DMS114 treated with DMSO at 0.1 percent for 48 hours (cell line): Measurements from ENCODE around the gene ULK3.

Source experiments
- DNase-seq: peaks from one replicate; lab custom pipeline; 2025; ENCODE audit not compliant: unreplicated experiment; lab: John Stamatoyannopoulos, UW

The ULK3 gene

DNA sequence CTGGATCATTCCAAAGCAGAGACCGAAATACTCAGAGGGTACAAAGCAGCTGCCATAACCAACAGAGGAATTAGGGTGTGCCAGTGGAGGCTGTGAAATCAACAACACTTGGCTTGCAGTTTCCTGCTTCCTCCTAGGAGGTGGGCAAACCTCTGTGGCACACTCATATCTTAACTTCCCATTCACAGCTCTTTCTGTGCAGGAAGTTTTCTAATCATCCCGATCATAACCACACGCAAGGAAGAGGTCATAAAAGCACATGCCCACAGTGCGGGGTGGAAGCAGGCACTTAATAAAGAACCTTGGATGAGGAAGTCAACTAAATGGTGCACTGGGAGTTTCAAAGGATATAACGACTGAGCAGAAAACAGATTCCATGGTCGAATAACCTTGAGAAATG, 25.1 kb upstream of the ULK3 start:
- no peak for DNase-seq

DNA sequence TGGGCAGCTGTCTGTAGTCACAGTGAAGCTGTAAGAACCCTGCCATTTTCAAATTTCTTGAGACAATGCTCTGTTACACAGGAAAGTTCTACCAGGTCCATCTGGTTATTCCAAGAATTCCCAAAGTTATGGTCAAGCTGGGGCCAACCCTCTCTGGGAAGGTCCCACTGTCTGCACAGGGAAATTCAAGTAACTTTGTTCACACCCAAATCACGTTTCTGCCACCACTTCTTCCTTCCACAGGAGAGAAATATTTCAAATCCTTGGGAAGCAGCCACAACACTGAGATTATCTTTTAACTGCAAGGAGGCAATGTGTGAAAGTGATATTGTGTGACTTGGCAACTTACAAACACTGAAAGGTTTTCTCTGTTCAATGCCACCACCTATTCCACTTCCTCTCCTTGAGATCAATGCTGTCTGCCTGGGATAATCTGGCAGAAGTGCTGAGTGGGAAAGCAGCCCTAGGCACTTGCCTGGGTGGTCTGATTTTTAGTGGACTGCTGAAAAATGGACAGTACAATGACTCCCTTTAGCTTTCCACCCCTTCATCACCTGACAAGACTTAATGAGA, 24.6 kb upstream of the ULK3 start:
- no peak for DNase-seq

DNA sequence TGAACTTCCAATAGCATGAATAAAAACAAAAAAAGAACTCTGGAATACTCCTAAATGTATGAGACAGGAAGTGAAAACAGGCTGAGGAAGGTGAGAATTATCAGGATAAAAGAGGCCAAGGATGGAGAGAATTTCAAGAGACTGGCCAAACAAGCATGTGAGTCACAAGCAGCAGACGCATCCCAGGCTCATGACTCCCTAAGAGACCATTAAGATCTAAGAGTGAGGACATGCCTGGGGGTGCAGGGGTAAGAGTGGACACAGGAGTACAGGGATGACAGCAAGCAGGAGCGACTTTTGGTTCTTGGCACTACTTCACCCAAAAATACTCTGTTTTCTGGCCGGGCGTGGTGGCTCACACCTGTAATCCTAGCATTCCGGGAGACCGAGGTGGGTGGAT, 23.1 kb upstream of the ULK3 start:
- no peak for DNase-seq

DNA sequence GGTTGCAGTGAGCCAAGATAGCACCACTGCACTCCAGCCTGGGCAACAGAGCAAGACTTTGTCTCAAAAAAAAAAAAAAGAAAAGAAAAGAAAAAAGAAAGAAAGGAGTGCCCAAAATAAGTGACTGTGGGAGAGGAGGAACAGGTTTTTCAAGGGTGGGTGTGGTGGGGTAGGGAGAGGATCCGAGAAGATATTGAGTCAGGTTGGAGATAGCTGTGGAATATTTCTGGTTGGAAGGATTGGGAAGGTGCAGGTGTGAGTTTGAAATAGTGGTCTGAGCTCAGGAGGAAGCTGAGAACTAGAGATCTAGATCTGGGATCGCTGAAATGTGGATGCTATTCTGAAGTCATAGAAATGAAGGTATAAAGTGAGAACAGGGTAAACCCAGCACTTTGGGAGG, 22.4 kb upstream of the ULK3 start:
- no peak for DNase-seq

DNA sequence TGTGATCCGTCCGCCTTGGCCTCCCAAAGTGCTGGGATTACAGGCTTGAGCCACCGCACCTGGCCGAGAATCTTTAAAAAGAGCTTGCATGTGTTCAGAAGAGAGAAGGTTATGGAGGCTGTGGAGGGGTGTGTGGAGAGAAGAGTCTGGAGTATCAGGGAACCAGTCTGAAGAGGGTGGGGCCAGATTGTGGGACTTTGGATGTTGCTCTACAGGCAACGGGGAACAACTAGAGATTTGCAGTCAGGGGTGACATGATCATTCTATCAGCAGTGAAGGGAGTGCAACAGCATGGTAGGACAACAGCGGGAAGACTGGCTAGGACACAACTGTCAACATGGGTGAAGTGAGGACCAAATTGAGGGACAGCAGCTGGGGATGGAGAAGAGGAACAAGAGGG, 21.3 kb upstream of the ULK3 start:
- DNase-seq: no peak

DNA sequence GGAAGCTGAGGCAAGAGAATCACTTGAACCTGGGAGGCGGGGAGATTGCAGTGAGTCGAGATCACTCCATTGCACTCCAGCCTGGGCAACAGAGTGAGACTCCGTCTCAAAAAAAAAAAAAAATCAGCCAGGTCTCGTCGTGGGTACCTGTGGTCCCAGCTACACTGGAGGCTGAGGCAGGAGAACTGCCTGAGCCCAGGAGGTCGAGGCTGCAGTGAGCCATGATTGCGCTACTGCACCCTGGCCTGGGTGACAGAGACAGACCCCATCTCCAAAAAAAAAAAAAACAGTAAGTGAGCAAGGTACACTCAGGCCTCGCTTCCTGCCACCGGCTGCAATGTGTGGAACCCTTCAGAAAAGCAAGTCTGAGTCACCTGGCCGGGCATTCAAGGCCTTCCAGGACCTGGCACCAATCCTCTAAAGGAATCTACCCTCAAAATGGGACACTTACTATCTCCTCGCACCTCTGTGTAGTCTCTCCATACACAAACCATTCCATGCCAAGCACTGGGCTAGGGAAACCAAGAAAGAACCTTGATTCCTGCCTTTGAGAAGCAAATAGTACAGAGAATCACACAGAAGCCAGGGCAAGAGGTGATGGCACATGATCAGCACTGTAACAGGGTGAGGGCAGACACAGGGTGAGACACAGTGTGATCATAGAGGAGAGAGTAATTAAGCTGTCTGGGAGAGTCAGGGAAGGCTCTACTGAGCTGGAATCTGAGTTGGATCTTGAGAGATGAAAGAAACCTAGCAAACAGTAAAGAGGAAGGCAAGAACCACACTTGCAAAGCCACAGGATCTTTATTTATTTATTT, 20.5 kb upstream of the ULK3 start:
- DNase-seq: no peak

DNA sequence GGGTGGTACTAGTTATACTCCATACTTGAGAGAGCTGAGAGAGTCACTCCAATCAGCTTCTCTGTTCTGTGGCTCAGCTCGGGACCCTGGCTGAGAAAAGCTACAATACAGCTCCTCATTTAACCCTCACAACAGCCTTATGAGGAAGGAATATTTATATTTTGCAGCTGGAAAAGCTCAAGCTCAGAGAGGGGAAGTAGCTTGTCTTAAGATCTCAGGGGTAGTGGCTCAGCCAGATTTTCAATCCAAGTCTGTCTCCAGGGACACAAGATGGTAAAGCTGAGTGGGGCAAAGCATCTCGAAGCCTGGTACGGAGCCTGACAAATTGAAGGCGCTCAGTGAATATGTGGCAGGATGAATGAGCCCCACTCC, 15.4 kb upstream of the ULK3 start:
- no peak for DNase-seq

DNA sequence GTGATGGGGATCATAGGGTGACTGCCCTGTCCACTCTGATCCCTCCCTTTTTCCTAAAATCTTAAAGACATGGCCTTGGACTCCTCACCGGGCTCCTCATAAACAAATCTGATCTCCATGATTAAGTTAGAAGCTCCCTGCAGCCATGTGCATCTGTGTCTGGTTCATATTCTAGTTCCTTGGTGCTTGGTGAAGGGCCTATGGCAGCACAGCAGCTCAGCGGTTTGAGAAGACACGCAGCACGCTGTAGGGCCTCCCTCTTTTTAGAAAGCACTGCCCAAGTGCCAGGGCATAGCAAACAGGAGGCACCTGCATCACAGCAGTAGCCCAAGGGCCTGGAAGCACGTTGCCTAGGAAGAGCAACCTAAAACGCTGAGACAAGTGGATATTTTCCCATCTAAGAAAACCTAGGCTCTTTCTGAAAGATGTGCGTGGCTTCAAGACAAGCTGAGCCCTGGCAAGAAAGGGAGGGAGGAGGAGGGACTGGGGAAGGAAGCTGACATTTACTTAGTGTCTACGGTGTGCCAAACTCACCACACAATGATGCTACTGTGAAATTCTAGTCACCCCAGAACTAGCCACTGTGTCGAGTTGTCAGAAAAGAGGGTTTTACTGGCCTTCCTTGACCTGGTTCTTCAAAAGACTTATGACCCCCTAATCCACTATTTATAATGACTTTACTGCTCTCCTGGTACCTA, 14.9 kb upstream of the ULK3 start:
- DNase-seq: no peak

DNA sequence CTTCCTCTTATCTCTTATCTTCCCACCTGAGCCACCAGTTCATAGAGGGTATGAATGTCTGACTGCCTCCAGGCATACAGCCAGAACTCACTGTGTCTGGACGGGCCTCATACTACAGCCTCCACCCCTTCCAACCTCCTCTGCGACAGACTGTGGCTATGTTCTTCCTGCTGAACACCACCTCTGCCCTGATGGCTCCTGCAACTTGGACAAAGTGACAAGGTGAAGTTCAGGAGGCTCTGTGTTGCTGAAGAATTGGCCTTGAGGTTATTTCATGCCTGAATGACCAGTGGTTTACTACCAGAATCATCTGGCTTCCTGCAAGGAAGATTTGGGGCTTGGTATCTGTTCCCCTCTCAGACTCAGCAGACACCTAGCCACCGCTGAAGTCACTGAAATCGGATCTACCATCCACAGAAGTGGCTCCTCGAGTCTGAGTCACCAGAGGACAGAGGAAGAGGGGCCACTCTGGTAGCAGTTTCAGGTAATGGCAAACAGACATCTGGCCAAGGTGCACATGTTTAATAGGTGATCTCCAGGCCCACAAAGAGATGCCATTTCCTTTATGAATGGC, 14.2 kb upstream of the ULK3 start:
- DNase-seq: no peak

DNA sequence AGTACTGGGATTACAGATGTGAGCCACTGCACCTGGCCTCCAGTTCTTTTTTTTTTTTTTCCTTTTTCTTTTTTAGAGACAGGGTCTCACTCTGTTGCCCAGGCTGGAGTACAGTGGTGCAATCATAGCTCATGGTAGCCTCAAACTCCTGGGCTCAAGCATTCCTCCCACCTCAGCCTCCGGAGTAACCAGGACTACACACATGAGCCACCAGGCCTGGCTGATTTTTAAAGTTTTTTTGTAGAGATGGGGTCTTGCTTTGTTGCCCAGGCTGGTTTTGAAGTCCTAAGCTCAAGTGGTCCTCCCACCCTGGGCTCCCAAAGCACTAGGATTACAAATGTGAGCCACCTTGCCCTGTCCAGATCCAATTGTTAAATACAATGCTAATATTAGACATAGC, 13.6 kb upstream of the ULK3 start:
- DNase-seq: no peak

DNA sequence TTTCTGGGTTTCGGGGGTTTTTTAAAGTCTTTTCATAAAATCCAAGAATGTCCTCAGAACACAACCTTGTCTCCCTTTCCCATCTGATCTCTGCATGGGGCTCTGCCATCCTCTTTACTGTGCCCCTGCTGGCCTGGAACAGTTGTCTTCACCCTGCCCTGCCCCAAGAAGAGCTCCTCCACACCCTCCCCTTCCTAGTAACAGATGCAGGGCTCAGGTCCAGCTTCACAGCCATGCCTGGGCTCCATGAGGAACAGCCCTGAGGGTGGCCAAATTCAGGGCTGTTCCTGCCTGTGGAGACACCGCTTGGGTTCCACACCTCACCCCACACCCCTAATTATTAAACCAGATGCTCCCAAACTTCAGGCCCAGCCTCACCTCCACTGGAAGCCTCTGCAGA, 12.9 kb upstream of the ULK3 start:
- DNase-seq: no peak

DNA sequence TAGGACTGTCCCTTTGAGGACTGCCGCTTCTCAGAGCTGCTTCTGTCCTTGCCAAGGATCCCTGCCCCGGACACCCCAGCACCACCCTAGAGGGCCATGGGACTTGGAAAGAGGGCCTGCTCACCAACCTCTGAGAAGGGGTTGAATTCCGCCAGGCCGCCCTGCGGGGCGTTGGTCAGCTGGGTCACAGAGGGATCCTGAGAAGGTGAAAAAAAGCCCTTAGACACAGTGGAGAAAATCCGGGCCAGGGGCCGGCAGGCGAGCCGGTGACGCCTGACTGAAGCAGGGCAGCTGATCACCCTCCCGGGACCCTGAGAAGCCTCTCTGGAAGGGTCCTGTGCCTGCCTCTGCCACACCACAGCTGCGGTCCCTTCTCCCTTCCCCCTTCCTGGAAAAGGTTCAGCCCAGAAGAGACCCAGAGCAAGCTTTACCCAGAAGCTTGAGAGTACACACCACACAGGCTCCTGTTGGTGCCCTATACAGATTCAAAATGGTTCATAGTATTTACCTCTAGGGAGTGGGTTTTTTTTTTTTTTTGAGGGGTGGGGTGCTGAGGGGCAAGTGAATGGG, 11.6 kb upstream of the ULK3 start:
- no peak for DNase-seq

DNA sequence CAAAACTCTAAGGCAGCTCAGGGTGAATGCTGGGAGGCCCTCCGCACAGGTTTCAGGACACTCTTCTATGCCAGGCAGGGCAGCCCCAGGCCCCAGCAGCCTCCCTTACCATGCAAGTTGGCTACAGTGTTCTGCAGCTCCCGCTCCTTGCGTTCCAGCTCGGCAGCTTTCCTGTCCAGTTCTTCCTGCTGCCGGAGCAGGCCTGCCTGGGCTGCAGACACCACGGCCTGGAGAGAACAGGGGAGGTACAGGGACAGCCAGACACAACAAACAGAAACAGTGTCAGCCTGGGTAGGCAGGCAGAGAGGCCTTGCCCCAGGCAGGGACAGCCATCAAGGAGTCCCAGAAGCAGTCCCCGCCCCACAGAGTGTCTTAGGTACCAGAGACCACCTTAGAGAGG, 9.0 kb upstream of the ULK3 start:
- DNase-seq: no peak

DNA sequence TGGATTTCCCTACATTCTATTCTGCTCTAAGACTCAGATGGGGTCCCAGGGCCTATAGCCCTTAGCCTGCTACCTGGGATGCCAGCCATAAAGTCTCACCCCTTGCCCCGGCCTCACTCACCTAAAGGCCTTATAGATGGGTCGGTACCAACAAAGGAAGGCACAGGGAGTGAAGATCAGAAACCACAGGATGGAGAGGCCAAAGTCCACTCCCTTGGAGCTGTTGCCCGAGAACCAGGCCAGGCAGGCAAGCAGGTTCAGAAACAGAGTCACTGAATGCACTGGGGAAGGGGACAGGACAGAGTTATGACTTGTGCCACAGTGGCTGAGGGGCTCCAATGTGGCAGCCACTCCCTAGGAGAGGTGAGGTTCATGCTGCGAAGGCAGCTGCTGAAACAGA, 7.4 kb upstream of the ULK3 start:
- DNase-seq: no peak

DNA sequence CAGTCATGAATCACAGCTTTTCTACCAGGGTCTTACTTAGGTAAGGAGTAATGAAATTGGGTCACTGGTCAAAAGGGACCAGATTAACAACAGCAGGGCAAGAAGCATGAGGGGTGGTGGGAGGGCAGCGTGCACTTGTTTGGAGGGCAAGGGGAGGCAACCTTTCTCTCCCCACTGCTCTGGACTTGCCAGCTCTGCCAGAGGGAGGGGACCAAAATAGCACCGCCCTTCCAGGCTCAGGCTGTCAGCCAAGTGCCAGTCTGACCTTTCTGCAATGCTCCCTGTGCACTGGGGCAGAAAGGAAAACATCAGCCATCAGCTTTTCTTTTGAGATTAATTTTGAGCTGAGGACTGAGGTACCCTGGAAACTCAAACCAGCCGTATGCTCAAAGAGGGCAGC, 4.5 kb upstream of the ULK3 start:
- DNase-seq: no peak

DNA sequence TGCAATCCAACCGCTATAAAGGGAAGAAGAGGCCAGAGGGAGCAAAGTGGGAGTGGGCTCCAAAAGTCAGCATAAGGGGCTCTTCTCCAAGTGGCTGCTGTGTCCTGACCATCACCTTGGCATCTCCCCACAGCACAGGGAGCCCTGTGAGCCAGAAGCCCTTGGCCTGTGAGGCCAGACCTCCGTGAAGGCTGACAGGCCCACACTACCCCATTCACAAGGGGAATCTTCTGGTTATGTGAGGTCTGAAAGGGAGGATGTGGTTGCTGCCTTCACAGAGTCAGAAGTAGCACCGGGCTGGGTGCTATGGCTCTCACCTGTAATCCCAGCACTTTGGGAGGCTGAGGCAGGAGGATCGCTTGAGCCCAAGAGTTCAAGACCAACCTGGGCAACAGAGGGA, 2.6 kb upstream of the ULK3 start:
- no peak for DNase-seq

DNA sequence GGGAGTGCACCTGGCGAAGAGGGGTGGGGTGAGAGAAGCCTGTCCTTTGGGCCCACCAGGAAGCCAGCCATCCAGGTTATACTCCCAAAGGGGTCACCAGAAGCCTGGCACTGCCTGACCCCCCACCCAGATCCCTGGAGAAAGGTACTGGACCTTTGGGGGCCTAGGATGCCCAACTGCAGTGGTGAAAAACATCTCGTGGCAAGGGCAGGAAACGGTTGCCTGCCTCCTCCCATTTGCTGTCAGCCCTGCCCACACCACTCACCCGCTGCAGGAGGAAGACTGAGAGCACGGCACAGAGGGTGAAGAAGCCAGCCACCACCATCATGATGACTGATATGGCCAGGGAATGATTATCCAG, 2.2 kb upstream of the ULK3 start:
- DNase-seq: no peak

DNA sequence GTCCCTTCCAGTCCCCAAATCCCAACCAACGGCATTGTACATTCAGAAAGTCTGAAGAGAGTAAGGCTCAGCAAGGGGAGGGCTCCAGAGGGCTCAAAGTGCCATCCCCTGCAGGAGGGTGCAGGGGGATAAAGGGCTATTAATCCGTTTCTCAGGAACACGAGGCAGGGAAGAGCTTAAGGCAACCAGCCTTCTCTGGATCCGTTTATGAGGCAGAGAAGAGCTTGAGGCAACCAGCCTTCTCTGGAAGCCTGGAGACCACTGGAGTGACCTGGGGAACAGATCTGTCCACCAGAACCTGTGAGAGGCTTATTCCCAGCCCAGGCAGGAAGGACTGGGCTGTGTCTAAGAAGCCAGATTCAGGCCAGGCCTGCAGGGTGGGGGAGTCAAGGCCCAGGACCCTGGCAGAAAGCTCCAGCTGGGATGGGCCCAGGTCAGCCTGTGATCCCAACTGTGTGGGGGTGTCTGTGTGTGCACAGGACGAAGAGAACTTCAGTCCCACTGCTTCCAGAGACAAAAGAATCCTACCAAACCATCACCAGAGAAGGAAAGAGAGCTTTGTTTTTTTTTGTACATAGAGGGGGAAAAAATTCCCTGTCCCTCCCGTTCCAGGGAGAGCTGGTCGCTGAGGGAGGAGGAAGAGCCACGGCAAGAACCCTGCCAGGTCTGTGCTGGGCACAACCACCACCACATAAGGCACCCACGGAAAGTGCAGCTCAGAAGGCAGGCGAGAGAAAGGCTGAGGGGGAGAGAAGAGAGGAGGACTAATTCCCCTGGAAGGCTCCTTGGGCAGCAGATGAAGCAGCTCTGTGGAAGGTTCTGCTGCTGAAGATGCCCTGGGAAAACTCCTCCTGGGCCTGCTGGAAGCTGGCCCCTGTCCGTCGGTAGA, 1.6 kb upstream of the ULK3 start:
- no peak for DNase-seq

DNA sequence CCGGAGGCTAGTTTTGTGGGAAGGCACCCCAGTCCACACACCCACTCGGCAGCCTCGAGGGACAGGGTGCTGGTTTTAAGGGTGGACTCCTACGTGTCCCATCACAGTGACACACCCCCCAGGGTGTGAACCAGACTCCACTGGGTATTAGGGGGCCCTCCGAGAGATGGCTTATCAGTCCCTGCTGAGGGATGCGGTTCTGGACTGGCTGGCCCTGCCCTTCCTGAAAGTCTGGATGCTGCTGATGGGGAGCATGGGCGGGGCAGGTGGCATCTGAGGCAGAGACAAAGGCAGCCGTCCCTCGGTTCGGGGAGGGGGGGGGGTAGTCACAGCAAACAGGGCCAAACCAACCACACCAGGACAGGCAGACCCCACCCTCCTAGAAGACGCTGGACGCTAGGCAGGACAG, 939 bp upstream of the ULK3 start:
- DNase-seq: no peak

DNA sequence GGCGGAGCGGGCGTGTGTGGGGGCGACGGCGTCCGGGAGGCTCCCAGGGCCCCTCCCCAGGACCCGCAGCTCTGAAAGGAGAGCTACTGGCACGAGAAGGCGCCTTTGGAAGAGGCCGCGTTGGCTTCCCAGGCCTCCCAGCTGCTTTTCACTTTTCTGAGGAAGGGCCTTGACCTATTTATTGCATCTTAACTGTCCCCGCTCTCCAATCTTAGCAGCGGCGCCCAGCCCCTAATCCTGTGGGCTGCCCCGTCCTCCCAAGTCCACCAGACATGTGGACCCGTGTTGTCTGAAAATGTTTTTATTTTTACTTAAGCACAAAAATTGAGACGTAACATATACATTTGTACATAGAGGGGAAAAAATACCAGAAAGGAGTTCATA, 481 bp upstream of the ULK3 start:
- DNase-seq: no peak

DNA sequence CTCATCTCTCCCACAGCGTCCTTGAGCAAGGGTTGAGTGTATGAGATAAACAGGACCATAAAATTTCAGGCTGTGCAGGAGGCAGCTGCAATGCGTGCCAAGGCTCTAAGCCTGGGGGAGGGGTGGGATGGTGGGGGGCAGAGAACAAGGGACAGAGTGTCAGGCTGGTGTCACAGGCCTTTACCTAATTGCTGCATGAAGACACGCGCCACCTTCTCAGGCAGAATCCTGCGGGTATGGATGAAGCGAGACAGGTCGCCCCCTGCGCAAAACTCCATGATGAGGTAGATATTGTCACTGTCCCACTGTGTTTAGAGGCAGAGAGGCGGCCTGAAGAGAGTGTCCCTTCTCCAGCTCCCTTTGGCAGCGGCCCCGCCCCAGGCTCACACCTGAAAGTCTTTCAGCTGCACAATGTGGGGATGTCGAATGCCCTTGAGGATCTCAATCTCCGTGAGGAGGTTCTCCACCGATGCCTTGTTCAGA, 1.0 kb downstream of the ULK3 start:
- no peak for DNase-seq
